ENCODE results near the gene HS6ST3.

- TF ChIP-seq CTCF (conservative IDR thresholded peaks at IDR 0.05; ENCODE audit: low read depth, low read length) (peak; percentile 26; the same call in 1 of the 2 replicates), EZH2phosphoT487 (IDR thresholded peaks at IDR 0.05; ENCODE audit: borderline replicate concordance, low read length) (no peak)
These were observed 209.3 kb downstream of the HS6ST3 start for GRCh38 chr13:96299235-96299634.

All from PC-3 (cell line).